A172 (cell line): ENCODE data around the gene TJAP1. TPM values are rescaled to one million over a fixed set of nuclear protein-coding genes. Genes with fewer than 3 reads are reported as not detected.
A peak's percentile ranks its signal among the peaks of the same experiment; 100 is the strongest.

Experiments
- DNase-seq: peaks from one replicate; pipeline ENCODE4 v3.0.0-alpha.2; 2015; ENCODE audit warnings: low spot score
- total RNA-seq: library from RNA; depleted of rRNA; stranded (reverse); fragments of >200 nt; shearing (Covaris generic); gene quantifications from 2 replicates; pipeline ENCODE4 v1.2.3, GENCODE V29; 2014

The TJAP1 gene
- total RNA-seq, 1 experiment from 2014 or later, result 14.3 TPM

DNA sequence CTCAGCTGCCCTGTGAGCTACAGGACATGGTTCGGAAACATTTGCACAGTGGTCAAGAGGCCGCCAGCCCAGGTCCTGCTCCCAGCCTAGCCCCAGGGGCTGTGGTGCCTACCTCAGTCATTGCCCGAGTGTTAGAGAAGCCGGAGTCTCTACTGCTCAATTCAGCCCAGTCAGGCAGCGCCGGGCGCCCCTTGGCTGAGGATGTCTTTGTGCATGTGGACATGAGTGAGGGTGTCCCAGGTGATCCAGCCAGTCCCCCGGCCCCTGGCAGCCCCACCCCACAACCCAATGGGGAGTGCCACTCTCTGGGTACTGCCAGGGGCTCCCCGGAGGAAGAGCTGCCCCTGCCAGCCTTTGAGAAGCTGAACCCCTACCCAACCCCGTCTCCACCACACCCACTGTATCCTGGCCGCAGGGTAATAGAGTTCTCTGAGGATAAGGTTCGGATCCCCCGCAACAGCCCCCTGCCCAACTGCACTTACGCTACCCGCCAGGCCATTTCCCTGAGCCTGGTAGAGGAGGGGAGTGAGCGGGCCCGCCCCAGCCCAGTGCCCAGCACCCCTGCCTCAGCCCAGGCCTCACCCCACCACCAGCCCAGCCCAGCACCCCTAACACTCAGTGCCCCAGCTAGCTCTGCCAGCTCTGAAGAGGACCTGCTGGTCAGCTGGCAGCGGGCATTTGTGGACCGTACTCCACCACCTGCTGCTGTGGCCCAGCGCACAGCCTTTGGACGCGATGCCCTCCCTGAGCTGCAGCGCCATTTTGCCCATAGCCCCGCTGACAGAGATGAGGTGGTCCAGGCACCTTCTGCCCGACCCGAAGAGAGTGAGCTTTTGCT lies 27.6 kb downstream of the TJAP1 start:
- no peak for DNase-seq

GRCh38 chr6:43505718-43506117 lies 28.3 kb downstream of the TJAP1 start:
- DNase-seq, result no peak

- DNase-seq, result no peak
These were observed 28.8 kb downstream of the TJAP1 start for GRCh38 chr6:43506171-43506570.

- DNase-seq, result peak; percentile 71
These were observed 29.5 kb downstream of the TJAP1 start for GRCh38 chr6:43506667-43507471.

DNA sequence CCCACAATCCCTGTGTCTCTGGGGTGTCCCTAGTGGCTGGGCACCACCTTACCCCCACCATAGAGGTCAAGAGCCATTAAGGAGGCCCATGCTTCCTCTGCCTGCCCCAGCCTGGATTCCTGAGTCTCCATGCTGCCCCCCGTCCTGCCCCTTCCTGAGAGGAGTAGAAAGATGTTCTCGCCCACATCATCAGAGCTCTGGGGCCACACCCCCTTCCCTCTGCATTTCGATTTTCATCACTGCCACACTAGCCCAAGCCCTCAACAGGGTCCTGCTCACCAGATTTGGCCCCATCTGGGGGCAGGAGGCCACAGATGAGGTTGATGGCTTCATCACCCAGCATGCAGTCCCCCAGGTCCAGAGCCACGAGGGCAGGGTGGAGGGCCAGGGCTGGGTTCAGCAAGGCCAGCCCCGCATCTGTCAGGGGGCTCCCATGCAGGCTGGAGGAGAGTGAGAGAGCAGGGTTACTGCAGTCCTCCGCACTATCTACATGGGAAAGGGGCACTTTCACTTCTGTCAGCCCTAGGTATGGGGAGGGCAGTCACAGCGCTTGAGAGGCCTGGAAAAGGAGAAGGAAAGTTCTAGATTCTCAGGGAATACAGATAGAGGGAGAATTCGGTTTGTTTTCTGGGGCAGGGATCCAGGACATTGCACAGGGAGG lies 31.2 kb downstream of the TJAP1 start:
- DNase-seq, result no peak

DNA sequence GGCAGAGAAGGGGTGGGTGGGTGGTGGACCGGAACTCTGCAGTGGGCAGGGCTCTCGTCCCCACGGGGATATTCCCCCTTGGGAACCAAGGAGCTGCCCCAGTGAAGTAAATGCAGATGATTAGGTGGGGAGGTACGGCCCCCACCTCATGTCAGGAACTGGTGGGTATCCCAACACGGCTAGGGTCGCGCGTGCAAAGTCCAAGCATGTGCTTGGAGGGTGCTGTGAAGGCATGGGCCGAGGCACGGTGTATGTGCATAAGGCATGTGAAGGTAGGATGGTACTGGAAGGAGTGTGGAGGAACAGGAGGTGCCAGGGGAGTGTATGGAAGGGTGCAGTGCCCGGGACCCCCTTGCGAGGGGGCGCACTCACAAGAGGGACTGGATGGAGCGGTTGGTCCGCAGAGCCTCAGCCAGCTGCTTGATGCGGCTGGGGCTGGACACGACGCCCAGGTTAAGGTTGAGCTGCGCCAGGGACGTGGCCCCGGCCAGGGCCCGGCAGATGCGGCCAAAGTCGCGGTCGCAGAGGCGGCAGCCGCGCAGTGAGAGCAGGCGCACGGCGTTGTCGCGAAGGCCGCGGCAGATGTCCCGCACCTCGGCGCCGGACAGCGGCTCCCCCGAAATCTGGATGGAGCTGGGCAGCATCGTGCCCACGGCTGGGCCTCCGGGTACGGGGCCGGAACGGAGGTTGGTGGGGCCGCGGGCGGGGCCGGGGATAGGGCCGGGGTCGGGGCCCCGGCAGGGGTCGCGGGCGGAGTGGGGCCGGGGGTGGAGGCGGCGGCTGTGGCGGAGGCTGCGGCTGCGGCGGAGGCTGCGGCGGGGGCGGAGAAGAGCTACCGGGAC lies 32.0 kb downstream of the TJAP1 start:
- no peak for DNase-seq

DNA sequence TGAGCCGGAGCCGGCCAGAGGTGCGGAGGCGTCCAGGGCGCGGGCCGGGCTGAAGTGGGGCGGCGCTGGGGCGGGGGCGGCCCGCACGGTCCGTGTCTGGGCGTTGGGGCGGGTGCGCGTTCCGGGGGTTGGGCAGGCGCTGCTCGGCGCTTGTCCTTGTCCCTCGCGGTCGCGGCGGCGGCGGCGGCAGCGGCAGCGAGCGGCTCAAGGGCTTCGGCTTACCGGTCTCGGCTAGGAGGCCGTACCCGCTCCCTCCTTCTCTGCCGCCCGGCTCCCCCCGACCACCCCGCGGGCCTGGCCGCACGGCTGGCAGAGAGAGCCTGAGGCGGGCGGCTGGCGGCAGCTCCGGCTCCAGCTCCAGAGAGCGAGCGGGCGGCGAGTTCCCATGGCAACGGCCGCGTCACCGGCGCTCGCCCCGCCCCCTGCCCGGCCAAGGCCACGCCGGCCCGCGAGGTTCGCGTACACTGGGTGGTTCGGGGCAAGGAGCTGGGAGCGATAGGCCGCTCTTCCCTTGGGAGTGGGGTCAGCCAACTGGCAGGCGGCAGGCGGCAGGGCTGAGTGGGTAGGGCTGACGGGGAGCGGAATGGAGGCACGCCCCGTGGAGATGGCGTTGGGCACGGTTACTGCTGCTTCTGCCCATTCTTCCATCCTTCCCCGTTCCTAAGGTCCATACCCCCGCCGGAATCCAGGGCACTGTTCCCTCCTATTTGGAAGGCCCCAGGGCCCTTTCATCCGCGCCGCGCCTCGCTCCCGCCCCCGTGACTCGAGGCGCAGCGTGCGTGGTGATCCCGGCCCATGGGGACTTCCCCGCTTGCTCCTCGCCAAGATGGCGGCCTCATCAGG lies 32.8 kb downstream of the TJAP1 start, which contains the start of gene LRRC73:
LRRC73 (minus strand) TSS at position 363 of the 843 bp plus-strand sequence. CDS start 561 bp downstream, outside the sequence.
- peak; percentile 48 for DNase-seq

DNA sequence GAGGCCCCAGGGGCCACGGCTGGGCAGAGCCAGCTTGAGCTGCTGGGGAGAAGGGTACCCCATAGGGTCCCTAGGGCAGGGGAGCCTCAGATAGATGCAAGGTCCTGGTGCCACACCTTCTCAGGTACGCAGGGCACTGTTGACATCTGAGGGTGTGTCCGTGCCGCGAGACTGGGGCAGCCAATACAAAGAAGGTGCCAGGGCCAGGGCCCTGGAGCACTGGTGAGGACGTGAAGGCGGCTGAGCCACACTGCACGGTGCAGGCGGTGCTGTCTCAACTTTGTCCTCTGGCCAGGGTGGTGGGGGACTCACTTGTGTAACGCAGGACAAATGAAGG lies 33.4 kb downstream of the TJAP1 start:
- no peak for DNase-seq

GRCh38 chr6:43511824-43512415 lies 34.5 kb downstream of the TJAP1 start:
- no peak for DNase-seq

- no peak for DNase-seq
These were observed 38.4 kb downstream of the TJAP1 start for GRCh38 chr6:43515808-43516207.

GRCh38 chr6:43516367-43516696 lies 39.0 kb downstream of the TJAP1 start:
- DNase-seq, result no peak

- peak; percentile 98 for DNase-seq
These were observed 39.5 kb downstream of the TJAP1 start, which contains the start of the genes POLR1C and YIPF3 for GRCh38 chr6:43516697-43517504. Gene POLR1C, plus strand, starts transcription at chr6:43517089. Its CDS starts 21 bp downstream, at chr6:43517110. Gene YIPF3, minus strand, starts transcription at chr6:43516926. Its CDS starts 119 bp downstream, at chr6:43516807.

GRCh38 chr6:43517505-43518357 lies 40.4 kb downstream of the TJAP1 start:
- DNase-seq, result no peak

GRCh38 chr6:43520097-43520496 lies 42.7 kb downstream of the TJAP1 start:
- DNase-seq, result no peak

GRCh38 chr6:43521836-43522235 lies 44.5 kb downstream of the TJAP1 start:
- no peak for DNase-seq

DNA sequence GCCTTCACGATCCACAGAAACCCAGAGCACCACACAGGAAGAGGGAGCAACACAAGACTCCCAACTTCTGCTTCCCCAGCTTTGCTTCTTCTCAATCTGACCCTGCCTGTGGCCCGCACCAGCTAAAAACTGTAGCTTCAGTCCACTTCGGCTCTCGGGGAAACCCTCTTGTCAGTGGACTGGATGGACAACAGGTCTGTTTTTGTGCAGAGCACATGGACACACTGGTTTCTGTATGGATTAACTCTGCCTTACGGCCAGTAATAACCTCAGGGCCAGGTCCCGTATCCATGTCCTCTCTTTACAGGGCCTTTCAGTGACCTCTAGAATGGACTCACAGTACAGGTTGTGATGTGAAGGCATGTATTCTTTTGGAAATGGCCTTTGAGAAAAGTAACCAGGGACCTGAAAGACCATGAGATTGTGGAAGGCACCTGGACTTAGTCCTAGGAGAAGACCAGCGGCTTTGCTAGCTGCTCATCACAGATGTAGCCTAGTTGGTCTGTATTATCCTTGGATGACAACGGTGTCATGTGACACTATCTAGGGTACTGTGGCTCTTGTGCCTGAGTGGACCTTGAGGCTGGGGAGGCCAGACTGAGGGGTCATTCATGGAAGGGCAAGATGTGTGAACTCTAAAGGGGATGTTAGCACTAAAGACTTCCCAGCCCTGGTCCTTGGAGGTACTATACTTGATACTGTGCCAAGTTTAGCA lies 45.3 kb downstream of the TJAP1 start:
- DNase-seq, result no peak

- DNase-seq, result no peak
These were observed 45.9 kb downstream of the TJAP1 start for GRCh38 chr6:43523284-43523683.
